GM15510 (cell line): Measurements from ENCODE around the gene THRB.

Experiments
- POLR2A ChIP-seq: IDR thresholded peaks from 3 replicates; pipeline ENCODE4 v1.6.1; 2011; ENCODE audit warnings: borderline replicate concordance; ENCODE audit not compliant: insufficient read length; ENCODE audit errors: extremely low read depth

Gene THRB

DNA sequence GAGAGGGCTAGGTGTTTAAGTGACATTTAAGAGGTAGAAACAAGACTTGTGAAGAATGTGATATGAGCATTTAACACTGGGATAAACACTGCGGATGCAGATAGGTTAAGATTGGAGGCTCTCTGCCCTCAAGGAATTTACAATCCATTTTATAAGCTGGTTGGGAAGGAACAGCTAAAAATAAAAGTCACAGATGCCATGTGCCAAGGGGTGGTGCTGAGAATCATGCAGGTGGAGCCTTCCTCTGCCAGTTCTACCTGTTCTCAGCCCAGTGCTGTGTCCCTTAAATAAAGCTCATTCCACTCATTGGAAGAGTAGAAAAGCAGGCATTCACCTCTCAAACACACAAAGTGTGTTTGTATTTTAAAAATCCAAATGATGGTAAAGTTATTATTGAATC is 261.9 kb downstream of the THRB start:
- TF ChIP-seq POLR2A = no peak

- TF ChIP-seq POLR2A = no peak
Measured at GRCh38 chr3:24229468-24230221, 265.0 kb downstream of the THRB start.

DNA sequence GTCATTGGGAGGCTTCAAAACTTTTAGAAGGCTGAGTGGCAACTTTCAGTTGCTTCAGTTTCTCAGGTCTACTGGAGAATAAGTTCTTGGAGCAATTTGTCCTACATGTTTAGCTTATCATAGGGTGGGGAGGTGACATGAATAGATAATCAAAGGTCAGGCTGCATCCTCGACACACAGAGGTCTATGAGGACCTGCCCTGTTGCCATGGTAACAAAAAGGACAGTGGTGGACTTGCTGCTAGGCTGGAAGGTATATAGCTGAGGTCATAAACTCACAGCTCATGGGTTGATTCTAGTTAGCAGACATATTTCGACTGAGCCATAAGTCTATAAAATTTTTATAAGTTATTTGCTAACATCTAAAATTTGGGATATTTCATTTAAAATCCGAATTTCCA is 267.0 kb downstream of the THRB start:
- no peak for TF ChIP-seq POLR2A

- no peak for TF ChIP-seq POLR2A
Measured at GRCh38 chr3:24226397-24226796, 268.3 kb downstream of the THRB start.

- no peak for TF ChIP-seq POLR2A
Measured at GRCh38 chr3:24225385-24225950, 269.2 kb downstream of the THRB start.

GRCh38 chr3:24224666-24225384 is 269.8 kb downstream of the THRB start:
- no peak for TF ChIP-seq POLR2A

DNA sequence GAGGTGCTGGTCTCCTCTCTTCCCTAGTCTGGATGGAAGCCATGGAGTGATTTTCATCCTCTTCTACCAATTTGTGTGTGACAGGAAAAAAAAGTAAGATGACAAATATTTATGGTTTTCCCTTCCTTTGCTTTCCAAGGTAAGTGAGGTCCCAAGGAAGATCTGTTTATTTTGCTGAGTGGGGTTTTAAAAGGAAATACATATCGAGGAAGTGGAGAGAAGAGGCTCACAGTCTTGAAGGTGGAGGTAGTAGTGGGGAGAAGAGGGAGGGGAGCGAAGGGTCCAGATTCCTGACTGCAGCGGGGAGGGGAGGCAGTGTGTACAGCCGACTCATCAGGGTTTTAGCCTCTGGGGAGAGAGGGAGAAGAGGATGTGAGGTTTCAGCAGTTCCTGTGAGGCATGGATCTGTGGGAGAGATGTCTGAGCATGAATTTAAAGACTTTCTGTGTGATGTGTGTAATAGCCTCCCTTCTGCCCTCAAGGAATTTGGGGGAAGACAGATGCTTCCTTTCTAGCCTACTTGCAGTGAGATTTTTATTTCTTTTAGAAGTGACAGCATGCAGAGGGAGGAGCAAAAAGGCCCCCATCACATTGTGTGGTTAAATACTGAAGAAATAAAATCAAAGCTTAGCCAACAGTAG is 272.4 kb downstream of the THRB start:
- TF ChIP-seq POLR2A = no peak

DNA sequence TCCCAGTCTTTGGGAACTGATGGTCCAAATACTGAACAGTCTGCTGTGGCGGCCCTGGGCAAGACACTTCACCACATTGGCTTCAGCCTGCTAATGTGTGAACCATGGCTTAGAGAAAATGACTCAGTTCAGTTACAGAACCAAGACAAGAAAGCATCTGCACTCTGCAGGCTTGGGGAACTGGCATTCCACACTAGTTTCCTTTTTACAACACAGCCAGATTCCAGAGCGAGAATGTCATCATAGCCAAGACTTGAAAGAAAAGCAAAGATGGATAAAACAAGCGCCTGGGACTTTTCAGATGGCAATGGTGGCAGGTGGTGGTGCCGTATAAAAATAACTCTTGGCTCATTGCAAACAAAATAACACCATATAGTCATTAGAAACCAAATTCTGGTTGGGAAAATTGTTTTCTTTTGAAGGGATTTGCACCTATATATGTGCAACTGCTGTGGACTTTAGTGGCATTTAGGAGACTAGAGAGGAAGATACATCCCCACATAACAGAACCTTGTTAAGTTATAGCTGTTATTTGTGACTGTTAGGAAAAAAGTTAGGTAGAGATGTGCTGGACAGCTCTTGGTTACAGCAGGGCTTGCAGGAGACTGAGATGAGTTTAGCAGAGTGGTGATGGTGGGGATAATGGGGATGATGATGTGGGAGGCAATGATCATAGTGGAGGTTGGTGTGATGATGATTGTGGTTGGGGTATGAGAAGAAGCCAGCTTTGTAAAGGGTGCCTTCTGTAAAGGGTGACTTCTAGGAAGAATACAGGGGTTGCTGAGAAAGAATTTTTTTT is 273.6 kb downstream of the THRB start:
- TF ChIP-seq POLR2A = no peak

GRCh38 chr3:24215502-24215901 is 279.1 kb downstream of the THRB start:
- no peak for TF ChIP-seq POLR2A

DNA sequence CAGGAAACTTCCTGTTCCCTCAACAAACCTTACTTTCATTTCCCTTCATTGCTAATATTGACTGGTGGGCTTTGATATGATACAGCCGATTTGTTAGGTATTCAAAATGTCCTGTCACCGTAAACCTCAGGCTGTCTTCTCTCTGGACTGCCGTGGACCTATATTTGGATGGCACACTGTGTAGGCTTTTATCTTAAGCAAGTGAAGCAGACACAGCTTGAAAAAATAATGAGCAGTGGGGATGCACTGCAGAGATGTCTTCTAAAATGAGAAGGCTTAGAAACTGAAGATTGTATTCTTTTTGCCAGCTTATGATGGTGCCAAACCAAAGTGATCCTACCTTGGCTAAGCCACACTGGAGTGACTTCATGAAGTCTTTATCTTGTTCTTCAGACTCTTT is 283.3 kb downstream of the THRB start:
- TF ChIP-seq POLR2A = no peak

DNA sequence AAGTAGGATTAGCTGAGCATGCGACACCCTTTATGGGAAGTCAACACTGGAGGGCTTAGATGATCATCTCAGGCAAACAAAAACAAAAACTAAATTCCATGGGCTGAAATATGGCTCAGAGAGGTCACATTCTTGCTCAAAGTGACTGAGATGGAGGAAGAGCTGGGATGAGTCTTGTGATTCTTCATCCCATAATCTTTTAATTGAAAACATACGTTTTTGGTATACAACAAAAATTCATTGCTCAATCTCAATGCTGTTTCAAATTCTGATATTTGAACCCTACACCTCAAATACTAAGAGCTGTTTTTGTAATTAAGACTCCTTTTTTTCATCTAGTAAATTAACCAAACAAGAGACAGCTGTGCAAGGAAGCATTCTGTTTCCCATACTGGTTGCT is 292.6 kb downstream of the THRB start:
- TF ChIP-seq POLR2A = no peak

DNA sequence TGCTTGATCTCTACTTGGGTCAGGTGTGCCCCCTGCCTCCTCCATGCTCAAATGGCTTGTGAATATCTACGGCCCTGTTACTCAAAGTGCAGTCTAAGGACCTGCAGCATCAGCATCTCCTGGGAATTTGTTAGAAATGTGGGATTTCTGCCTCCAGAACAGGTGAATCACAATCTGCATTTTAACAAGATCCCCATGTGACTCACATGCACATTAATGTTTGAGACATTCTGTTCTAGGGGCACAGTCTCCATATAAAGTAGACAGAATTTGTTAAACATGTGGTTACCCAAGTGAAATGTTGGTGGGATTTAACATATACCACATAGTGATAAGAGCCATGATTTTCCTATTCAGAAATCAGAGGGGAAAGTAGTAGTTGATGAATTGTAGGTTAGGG is 293.3 kb downstream of the THRB start:
- TF ChIP-seq POLR2A = no peak

DNA sequence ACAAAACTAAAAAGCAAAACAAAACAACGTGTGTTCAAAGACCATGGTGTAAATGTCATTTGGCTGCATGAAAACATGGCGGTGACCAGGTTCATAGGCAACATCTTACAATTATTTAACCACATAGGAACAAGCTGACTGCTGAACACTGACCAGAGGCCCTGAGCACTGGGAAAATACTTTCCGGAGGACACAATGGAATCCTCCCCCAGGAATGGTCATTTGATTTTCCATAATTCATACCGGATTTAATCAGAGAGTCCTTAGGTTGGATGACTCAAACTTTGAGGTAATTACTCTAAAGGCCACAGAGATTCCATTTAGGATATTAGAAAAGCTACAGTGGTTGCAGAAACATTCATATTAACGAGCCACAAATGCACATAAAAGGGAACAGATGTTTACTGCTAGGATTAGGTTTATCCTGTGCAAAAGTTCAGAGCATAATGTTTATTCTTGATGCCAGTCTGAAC is 294.8 kb downstream of the THRB start:
- no peak for TF ChIP-seq POLR2A

DNA sequence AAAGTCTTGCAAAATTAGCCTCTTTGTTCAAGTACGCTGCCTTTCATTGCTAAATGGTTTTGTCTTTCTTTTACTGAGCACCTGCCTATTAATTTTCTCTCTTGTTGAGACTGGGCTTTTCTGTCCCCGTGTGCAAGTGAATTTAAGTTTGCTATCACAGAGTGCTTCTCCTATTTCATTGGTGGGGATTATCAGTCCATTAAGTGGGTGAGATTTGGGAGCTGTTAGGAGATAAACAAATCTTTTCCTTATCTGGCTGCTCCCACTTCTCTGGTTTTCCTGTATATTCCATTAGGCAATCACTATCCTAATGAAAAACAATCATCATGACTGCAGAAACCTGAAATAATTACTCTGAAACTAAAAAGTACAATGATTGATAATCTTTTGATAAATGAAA is 295.4 kb downstream of the THRB start:
- TF ChIP-seq POLR2A = no peak
